DND-41 (cell line): Measurements from ENCODE around the gene CLEC14A.

Experiments used
- EZH2 ChIP-seq: IDR thresholded peaks from 3 replicates; pipeline ENCODE4 v1.6.1; 2012; ENCODE audit warnings: borderline replicate concordance, low read depth, mild to moderate bottlenecking, moderate library complexity, low read length, inconsistent platforms; ENCODE audit not compliant: severe bottlenecking
- TF ChIP-seq, protein P1 (sequence below): IDR thresholded peaks from 2 replicates; pipeline ENCODE4 v1.5.1; 2012; ENCODE audit warnings: borderline replicate concordance, low read length, moderate library complexity, mild to moderate bottlenecking; ENCODE audit not compliant: poor library complexity, severe bottlenecking; ENCODE audit errors: extremely low read depth

DNA sequence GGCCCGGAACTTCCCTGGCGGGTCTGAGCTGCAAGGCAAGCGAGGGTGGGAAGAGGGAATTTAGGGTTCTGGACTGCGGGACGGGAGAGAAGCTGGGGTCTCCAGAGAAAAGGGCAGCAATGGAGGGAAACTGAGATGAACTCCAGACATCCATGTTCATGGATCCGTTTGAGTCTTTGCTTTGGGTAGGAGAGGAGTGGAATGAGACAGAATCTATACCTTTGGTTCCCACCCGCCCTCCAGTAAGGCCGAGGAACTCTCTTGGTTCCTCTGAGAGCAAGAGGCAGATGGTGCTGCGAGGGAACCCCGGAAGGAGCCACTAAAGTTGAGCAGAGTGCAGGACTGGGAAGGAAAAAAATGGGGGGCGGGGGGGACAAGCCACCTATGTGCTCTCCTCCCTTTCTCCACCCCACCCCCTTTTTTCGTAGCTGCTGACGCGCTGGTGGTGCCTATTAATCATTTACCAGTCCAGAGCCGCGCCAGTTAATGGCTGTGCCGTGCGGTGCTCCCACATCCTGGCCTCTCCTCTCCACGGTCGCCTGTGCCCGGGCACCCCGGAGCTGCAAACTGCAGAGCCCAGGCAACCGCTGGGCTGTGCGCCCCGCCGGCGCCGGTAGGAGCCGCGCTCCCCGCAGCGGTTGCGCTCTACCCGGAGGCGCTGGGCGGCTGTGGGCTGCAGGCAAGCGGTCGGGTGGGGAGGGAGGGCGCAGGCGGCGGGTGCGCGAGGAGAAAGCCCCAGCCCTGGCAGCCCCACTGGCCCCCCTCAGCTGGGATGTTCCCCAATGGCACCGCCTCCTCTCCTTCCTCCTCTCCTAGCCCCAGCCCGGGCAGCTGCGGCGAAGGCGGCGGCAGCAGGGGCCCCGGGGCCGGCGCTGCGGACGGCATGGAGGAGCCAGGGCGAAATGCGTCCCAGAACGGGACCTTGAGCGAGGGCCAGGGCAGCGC, 47.0 kb downstream of the CLEC14A start:
- TF ChIP-seq, protein P1, sequence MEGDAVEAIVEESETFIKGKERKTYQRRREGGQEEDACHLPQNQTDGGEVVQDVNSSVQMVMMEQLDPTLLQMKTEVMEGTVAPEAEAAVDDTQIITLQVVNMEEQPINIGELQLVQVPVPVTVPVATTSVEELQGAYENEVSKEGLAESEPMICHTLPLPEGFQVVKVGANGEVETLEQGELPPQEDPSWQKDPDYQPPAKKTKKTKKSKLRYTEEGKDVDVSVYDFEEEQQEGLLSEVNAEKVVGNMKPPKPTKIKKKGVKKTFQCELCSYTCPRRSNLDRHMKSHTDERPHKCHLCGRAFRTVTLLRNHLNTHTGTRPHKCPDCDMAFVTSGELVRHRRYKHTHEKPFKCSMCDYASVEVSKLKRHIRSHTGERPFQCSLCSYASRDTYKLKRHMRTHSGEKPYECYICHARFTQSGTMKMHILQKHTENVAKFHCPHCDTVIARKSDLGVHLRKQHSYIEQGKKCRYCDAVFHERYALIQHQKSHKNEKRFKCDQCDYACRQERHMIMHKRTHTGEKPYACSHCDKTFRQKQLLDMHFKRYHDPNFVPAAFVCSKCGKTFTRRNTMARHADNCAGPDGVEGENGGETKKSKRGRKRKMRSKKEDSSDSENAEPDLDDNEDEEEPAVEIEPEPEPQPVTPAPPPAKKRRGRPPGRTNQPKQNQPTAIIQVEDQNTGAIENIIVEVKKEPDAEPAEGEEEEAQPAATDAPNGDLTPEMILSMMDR = no peak
- no peak for TF ChIP-seq EZH2
